NB4 (cell line): Measurements from ENCODE around the gene MTOR.

ENCODE experiments used
- CTCF ChIP-seq: IDR thresholded peaks from one replicate; pipeline ENCODE4 v1.5.1; 2012; ENCODE audit warnings: low read depth, low read length
- POLR2A ChIP-seq: IDR thresholded peaks from 2 replicates; pipeline ENCODE4 v1.6.1; 2011; ENCODE audit warnings: mild to moderate bottlenecking; ENCODE audit not compliant: insufficient read length; ENCODE audit errors: extremely low read depth

GRCh38 chr1:11142618-11143391 is 119.5 kb downstream of the MTOR start:
- TF ChIP-seq CTCF (no peak), POLR2A (no peak)
